SHP77 treated with DMSO at 0.1 percent for 48 hours (cell line): ENCODE measurements around the gene LIMD2.

Source experiments
- DNase-seq: peaks from one replicate; lab custom pipeline; 2025; lab: John Stamatoyannopoulos, UW

LIMD2 gene

DNA sequence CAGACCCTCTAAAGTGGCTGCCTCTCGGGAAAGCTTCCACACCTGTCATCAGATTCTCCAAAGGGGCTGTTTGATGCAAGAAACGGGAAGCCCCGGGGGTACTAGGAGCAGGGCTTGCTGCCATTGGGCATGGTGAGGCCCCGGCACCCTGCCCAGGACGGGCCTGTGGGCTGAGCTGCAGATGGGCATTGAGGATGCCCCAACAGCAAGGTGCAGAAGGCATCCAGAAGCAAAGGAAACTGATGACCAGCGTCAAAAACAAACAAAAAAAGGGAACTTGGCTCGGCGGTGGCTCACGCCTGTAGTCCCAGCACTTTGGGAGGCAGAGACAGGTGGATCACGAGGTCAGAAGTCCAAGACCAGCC, 1.5 kb upstream of the LIMD2 start:
- DNase-seq: no peak

DNA sequence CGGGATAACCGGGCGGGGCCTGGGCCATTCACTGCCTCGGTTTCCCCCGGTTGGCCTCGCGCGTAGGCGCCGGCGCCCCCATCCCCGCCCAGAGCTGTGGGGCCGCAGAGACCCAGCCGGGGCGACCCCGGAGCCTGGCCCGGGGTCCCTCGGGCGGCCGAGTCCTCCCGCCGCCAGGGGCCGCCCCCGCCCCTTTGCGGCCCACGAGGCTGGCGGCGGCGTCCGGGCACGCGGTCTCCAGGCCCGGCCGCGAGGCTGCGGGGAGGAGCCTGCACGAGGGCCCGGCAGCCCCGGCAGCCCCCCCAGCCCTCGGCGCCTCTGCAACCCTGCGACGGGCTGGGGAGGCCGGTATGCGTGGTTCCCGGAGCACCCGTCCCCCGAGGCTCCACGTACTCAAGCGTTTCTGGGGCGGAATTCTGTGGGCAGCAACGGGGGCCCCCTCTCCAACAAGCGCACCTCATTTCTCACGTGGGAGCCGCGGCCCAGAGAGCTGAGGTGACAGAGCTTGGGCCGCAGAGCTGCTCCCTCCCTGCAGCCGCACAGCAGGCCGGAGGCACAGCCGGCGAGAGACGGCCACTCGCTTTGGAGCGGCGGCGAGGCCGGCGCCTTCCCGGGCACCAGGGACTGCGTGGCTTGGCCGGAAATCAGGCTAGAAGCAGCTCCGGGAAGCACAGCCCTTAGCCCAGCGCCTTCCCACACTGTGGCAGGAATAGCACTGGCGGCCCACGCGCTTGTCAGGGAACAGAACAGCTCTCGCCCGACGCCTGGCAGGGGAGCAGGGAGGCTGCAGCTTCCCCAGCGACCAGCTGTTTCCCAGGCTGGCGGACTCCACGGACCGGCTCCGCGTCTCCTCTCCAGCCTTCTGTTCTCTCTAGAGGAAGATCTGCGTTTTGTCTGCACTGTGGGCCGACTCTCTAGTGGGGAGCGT, 867 bp upstream of the LIMD2 start:
- DNase-seq: no peak

DNA sequence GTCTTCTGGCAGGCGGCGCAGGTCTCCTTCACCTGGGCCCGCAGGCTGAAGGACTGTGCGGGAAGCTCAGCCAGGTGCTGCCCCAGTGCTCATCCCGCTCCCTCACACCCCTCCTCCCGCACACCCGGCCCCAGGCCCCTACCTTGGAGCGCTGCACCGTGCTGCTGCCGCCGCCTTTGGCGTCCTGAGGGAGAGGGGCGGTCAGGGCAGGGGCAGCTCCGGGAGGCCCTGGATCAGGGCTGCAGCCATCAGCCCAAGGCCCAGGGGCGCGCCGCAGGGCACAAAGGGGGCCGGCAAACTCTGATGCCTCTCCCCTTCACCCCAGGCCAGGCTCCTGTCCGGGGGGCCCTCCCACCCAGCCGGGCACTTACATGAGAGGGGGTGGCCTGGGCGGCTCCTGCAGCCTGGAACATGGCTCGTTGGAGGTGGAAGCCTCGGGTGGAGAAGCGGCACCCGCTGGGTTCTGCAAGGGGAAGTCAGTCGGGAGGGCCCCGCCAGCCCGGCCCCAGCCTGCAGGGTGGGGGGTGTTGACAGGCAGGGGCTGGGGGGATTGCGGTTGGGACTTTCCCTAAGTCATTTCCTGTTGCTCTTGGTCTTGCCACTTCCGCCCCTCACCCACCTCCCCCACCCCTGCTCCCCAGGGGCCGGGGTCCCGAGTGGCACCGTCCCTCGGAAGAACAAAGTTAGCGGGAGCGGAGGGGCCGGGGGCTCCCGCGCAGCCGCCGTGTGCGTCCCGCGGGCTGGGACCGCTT, 863 bp downstream of the LIMD2 start:
- DNase-seq: no peak

DNA sequence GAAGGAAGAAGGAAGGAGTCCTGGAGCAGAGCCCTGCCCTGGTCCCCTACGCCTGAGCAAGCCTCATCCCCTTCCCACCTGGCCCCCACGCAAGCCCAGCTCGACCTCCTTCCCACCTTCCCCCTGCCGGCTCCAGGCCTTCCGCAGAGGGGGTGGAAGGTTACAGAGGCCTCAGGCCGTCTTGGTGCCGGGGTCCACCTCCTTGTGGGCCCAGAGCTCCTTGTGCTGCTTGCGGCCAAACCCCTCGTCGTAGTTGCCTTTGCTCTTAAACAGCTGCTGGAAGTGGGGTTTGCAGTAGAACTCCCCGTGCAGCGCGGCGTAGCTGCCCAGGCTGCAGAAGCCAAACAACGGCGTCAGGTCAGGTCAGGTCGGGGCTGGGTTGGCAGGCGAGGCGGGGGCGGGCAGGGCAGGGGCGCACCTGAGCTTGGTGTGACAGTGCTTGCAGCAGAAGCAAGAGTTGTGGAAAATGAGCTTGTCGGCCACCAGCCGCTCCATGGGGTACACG, 1.5 kb downstream of the LIMD2 start:
- no peak for DNase-seq

DNA sequence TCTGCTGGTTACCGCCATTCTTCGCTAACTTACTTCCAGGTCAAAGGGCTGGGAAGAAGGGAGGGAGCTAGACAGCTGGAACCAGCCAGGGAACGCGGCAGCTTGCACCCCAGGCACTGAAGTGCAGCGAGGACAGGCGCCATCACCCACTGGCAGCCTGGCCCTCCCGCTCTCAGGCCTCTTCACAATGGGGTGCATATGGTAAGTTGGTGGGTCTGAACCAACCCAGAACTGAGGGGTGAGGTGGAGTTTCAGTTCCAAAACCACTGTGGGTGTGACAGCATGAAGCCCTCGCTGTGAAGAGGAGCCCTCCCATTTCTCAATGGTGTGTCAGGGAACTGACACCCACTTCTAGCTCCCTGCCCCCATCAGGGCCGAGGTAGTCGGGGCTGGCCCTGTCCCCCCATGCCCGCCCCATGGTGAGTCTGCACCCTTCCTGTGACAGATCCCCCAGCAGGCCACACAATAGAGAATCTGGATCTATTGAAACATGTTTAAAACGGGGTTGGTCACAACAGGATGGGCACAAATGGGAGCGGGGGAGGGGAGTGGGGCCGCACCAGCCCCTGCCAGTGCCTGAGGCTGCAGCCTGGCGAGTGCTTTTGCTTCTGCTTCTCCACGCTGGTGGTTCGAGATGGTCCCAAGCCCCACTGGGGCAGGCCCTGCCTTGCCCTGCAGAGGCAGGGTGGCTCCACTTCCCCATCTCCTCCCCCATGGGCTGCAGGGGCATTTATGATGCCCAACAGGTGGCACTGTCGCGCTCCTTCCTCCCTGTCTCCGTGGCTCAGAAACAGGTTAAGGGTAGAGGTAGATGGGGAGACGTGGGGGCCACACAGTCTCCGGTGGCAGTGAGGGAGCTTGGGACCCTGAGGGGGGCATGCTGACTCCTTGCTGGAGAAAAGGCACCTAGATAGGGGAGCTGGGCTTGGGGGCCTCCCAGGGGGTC, 2.3 kb downstream of the LIMD2 start:
- peak; percentile 0 for DNase-seq

DNA sequence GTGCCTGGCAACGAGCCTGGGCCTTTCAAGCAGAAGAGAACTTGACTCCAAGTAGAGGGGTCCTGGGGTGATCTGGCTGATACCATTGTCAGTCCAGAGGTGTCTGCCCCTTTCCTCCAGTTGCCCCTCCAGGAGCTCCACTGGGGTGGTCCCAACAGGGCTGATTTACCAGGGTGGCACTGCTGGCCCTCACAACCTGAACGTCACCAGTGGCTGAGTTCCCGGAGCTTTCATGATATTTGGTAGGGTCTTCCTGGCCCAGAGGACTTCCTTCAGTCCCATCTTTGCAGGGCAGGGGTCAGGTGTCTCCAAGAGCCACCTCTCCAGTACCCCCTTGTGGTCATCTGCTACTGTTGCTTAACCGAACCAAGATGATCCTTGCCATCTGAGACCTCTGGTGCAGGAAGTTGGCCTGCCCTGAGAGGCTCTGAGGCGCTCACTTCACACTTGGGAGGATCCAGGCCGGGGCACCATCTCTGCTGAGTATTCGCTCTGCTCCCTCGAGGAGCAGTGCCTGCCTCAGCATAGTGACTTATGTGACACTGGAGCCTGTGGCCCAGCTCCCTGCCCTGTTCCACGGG, 3.5 kb downstream of the LIMD2 start:
- DNase-seq: no peak

DNA sequence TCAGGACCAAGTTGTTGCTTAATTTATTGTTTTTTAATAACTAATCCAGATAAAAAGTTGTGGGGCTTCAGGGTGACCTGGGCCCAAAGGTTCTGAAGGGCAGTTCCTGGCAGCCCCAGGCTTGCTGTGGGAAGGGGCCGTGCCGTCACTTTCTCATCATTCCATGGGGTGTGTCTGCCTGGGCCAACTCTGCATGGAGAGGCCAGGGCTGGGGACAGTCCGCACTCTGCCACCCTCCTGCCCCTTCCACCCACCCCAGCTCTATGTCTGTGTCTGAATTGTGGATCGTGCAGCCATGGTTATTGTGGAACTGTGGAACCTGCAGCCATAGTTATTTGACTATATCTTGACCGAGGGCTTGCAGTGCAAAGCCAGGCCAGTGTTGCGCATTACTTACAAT, 4.0 kb downstream of the LIMD2 start:
- DNase-seq: no peak

DNA sequence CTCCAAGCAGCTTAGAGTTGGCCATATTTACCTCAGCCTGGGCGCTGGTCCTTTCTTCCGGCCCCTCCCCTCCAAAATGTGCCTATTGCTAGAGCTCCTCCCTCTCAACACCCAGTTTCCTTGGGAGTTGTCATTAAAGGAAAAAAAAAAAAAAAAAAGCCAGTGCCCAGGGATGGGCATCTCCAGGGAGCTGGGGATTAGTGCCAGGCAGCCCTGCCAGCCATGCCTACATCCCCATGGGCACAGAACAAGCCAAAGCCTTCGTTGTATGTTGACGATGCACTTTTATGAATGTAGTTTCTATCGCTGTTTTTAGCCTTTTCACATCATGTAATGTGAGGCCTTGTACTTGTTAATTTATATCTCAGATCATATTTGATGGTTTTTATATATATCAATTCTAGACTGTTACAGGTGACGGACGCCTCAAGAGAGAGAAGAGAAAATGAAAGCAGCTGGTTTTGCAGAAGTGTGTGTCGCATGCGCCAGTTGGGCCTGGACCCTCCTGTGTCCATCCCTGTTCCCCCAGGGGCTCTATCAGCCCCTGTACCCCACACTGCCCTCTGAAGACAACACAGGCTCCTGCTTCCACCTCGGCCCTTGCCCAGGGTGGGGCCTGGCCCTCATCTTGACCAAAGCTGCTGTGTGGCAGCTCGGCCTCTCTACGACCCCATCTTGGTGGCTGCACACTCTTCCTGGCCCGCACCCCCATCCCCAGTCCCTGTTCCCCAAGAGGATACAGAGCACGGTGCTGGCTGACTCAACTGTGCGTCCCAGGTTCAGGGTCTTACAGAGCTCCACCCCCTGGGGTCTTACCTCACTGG, 4.8 kb downstream of the LIMD2 start:
- no peak for DNase-seq

DNA sequence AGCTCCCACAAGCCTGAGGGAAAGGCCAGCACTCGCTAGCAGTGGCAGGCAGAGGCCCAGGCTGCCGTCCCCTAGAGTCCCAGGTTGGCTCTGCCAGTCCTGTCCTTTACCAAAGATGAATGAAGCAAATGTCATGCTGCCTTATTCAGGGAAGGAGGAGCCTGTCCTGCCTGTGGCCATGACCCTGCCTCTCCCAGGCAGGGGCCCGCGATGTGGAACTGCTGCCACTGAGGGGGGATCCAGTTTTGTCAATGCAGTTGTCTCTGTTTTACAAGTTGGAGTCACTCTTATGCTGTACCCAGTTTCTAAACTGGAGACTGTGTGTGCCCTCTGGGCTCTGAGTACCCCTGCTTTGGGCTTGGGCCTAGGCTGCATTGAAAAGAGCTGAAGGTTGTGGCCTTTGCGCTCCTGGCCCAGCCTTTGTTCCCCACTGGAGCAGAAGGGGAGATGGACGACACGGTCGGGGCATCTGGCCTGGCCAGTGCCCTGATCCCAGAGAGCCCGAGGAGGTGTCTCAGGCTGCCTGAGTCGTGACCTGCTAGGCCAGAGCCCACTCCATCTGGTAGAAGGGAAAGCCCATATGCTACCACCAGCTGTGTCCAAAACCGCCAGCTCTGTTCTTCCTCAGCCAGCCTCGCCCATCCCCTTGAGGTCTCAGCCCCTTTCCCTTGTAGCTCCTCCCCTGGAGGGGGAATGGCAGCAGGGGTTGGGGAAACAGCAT, 5.5 kb downstream of the LIMD2 start:
- DNase-seq: no peak

DNA sequence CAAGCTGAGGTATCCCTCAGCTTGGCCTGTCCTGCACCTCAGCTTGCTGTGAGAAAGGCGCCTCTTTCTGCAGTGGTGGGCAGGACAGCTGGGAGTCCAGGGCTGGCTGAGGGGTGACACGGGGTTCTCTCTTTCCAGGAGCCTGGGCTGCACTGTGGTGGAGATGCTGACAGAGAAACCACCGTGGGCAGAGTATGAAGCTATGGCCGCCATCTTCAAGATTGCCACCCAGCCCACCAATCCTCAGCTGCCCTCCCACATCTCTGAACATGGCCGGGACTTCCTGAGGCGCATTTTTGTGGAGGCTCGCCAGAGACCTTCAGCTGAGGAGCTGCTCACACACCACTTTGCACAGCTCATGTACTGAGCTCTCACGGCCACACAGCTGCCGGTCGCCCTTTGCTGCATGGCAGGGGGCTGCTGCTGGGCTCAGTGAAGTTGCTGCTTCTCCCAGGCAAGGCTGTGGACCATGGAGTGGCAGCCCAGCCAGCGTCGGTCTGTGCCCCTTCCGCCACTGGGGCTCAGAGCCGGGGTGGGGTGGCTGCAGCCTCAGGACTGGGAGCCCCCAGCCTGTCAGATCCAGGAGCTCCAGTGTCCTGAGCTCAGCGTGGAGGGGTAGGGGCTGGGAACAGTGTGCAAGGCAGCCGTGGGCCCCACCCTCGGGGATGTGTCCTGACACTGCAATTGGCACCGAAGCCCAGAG, 6.4 kb downstream of the LIMD2 start:
- DNase-seq: no peak

DNA sequence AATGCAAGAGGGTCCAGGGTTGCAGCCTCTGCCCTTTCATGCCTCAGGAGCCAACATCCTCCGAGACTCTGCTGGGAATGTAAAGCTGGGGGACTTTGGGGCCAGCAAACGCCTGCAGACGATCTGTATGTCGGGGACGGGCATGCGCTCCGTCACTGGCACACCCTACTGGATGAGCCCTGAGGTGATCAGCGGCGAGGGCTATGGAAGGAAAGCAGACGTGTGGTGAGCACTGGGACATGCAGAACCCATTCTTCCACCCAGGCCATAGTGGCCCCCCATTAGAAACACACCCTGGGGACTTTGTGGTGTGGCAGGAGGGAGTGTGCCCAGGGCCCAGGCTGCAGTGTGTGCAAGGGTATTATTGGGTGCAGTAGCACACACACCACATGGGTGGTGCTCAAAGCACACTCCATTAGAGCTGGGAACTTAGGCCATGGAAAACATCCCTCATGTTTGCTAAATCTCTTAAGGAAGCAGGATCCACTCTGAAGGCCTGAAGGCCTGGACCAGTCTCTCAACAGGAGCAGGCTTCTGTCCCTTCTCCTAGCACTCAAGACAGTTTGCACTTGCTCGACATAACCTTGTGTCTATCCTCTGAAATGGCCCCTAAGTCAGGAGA, 7.6 kb downstream of the LIMD2 start:
- DNase-seq: no peak

DNA sequence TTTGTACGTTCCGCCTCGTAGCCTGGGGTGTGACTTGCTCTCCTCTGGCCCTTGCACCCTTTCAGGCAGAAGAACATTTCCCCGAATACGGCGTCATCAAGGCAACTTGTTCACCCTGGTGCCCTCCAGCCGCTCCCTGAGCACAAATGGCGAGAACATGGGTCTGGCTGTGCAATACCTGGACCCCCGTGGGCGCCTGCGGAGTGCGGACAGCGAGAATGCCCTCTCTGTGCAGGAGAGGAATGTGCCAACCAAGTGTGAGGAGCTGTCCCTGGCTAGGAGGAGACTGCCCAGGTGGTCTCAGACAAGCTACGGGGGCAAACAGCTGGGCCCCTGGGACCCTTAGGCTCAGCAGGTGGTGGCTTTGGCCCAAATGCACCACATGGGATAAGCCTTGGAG, 10.4 kb downstream of the LIMD2 start:
- no peak for DNase-seq

DNA sequence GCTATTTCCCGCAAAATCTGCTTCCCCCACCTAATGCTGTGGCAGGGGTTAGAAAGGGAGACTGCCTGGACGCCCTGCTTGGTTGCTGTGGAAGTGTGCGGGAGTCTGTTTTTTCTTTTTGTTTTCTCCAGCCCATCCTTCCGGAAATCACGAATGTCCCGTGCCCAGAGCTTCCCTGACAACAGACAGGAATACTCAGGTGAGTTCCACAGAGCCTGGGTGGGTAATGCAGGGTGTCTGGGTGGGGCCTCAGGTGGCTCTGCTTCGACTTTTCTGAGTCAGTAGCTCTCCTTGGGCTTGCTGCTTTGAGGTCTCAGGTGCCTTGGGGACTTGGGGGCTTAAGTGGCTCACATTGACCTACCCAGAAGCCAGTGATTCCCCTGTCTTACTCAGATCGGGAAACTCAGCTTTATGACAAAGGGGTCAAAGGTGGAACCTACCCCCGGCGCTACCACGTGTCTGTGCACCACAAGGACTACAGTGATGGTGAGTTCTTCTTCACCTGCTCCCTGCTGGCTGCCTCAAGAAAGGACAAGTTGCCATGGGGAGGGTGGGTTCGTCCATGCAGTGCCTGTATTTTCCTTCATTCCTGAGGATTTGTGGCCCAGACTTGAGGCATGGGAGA, 11.4 kb downstream of the LIMD2 start:
- no peak for DNase-seq

DNA sequence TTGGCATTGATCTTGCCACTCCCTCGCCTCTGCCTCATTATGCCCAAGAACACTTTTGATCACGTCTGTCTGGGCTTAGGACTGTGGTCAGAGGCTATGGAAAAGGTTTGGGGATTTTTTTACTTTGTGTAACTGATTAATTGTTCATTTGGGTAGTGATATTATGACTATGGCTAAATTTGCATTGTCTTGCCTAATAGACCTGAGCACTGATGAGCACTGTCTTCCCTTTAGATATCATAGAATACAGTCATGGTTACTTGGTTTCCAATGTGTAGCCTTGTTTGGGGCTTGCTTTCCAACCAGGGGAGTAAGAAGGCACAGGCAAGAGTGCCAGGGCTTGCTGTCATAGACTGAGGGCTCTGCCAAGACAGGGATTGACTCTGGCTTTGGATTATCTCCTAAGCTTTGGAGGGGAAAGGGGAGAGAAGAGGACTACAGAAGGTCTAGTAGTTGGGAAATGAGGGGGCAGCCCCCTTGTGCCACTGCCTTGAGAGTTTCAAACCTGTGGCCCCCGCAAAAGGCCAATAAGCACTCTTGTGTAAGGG, 13.7 kb downstream of the LIMD2 start:
- no peak for DNase-seq

DNA sequence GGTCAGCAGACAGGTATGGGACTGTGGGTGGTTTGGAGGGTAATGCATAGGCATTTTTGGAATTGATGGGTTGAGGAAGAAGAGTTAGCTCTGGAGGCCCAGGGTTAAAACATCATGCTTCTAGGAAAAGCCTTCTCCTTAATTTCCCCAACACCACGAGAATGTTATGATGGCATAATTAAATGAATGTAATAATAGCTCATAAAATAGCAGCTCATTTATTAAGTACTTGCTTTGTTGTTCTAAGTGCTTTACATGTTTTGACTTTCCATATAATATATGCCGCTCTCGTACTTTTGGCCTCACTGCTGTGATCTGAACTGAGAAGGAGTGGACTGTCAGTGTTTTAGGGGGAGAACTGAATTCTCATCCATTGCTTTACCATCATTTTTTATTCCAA, 14.3 kb downstream of the LIMD2 start:
- DNase-seq: no peak

DNA sequence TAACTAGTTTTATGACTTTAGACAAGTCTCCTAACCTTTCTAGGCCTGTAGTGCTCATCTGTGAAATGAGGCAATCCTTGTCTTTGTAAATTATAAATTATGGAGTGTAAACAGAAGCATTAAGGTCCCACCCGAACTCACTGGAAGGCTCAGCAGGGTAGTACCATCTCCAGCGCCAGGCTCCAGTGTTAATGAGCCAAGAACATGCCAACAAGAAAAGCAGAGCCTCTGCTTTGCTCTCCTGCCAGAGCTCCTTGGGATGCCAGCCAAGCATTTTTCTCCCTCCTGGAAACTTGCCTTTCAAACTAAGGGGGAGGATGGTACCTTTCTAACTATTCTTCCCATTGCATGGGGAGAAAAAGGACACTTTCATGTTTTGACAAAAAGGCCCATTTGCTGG, 14.9 kb downstream of the LIMD2 start:
- DNase-seq: no peak

DNA sequence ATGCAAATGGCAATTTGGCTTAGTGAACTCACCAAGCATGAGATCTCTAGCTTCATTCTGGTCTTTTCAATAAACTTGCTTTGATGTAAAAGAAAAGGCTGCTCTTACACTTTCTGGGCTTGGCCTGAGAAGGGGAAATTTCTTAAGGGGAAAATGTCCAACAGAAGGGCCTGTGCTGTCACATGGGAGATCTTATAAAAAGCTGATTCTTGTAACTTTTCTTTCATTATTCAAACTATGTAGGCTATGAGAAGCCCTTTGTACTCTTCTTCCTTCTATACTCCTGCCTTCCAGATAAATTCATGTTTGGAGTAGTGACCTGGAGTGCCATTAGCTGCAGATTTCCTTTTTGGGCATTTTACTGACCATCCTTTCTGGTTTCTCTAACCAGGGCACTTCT, 16.9 kb downstream of the LIMD2 start:
- no peak for DNase-seq

DNA sequence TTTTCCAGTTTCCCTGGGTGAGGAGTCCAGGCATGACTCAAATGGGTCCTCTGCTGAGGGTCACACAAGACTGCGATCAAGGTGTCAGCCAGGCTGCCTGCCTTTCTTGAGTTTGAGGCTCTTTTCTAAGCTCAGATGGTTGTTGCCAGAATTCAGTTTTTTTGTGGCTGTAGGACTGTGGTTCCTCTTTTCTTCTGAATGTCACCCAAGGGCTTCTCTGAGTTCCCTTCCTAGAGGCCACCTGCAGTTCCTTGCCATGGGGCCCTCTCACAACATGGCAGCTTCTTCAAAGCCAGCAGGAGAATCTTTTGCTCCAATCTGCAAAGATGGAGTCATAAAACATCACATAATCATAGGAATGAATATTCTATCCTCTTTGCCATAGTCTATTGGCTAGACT, 17.5 kb downstream of the LIMD2 start:
- DNase-seq: no peak
